Activated CD8-positive, alpha-beta memory T cell treated with anti-CD3 and anti-CD28 coated beads, Interleukin-2, amount 50 U/mL, for 48 hours (primary cell): ENCODE results near the gene SSR1.
"Not testable (repeated sequence)": the region's sequence is repeated elsewhere in the genome, so short reads cannot be mapped to it uniquely, and the experiment has no call there.

ENCODE experiments used
- DNase-seq: peaks from one replicate; pipeline ENCODE4 v3.0.0-alpha.2; 2020

The SSR1 gene

DNA sequence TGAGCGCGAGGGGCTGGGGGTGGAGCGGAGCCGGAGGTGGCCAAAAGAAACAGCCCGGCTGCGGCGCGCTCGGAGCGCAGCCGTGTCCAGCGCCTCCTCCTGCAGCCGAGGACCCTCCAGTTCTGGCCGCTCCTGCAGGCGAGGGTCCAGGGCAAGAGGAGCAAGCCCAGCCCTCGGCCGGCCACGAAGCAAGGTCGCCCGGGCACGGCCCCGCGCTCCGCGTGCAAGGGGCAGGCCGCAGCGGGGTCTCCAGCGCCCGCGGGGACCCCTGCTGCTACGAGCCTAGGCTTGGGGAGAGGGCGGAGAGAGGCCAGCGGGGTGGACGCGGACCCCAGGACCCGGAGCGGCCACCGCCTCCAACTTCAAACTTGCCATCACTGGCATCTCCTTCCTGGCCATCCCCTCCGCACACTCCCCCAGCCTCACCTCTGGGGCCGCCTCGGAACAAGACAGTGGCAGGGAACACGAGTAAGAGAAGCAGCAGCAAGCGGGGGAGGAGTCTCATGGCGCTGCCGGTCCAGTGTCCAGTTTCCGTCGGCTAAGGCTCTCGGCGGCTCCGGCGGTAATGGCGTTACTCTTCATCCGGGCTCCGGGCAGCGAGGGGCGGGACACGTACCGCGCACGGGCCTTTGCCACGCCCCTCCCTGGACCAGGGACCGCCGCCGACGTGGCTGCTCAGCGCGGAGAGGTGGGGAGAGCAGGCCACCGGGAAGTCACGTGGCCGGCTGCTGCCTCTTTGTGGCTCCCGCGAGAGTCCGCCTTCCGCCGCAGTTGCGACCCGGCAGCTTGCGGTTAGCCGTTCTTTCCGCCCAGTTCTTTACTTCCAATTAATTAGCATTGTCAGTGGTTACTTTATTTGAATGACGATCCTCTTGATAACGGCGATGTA, at the start of gene SSR1:
SSR1 (minus strand) TSS at position 584 of the 889 bp plus-strand sequence; CDS start at position 505, 79 bp downstream.
- peak; percentile 96 for DNase-seq

DNA sequence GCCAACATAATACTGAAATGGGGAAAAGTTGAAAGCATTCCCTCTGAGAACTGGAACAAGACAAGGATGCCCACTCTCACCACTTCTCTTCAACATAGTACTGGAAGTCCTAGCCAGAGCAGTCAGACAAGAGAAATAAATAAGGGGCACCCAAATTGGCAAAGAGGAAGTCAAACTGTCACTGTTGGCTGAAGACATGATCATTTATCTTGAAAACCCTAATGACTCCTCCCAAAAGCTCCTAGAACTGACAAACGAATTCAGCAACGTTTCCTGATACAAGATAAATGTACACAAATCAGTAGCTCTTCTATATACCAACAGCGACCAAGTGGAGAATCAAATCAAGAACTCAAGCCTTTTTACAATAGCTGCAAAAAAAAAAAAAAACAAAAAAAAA, 38.9 kb upstream of the SSR1 start:
- not testable (repeated sequence) for DNase-seq

DNA sequence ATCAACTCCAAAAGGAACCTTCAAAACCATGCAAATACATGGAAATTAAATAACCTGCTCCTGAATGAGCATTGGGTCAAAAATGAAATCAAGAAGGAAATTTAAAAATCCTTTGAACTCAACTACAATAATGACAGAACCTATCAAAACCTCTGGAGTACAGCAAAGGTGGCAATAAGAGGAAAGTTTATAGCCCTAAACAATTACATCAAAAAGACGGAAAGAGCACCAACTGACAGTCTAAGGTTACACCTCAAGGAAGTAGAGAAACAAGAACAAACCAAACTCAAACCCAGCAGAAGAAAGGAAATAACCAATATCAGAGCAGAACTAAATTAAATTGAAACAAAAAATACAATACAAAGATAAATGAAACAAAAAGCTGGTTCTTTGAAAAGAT, 37.6 kb upstream of the SSR1 start:
- DNase-seq = not testable (repeated sequence)

GRCh38 chr6:7347551-7347997, 34.6 kb upstream of the SSR1 start:
- DNase-seq = not testable (repeated sequence)

DNA sequence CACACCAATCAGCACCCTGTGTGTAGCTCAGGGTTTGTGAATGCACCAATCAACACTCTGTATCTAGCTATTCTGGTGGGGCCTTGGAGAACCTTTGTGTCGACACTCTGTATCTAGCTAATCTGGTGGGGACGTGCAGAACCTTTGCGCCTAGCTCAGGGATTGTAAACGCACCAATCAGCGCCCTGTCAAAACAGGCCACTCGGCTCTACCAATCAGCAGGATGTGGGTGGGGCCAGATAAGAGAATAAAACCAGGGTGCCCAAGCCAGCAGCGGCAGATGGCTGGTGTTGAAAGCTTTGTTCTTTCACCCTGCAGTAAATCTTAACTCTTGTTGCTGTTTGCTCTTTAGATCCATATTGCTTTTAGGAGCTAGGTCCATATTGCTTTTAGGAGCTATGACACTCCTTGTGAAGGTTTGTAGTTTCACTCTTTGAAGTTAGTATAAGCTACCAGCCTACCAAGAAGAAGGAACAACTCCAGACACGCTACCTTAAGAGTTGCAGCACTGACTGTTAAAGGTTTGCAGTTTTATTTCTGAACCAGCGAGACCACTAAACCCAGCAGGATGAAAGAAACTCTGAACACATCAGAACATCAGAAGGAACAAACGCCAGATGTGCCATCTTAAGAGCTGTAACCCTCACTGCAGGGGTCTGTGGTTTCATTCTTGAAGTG, 31.9 kb upstream of the SSR1 start:
- DNase-seq = not testable (repeated sequence)

GRCh38 chr6:7343546-7344475, 30.8 kb upstream of the SSR1 start:
- DNase-seq = no peak

DNA sequence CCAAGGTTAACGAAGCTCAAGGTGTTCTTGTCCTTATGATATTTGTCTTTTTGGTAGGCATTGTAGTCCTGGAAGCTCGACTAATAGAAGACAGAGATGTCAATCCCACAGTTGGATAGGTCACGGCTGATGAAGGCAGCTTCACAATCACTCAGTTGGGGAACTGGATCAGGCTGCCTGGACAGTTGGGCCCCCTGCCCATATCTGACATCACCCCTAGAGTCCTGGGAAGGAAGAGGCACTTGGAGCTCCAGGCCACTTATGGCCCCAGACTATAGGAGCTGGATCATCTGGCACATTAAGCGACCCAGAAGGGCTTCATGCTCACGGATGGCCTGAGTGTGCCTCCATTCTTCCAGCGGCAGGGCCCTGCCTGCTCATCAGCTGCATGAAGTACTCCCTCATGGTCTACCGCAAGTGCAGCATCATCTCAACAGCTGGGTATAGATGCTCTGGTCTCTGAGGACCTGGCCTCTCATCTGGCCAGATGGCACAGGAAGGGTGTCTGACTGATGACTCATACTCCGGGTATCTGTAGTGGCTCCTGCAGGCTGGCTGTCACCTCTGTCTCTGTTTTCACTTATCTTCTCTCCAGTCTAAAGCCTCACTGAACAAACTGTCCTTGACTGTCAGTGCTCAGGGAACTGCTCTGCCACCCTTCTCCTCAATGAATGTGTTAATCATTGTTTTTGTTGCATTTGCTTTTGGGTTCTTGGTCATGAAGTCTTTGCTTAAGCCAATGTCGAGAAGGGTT, 29.2 kb upstream of the SSR1 start:
- no peak for DNase-seq

GRCh38 chr6:7341271-7341670, 28.3 kb upstream of the SSR1 start:
- no peak for DNase-seq

GRCh38 chr6:7339007-7339732, 26.2 kb upstream of the SSR1 start:
- not testable (repeated sequence) for DNase-seq

DNA sequence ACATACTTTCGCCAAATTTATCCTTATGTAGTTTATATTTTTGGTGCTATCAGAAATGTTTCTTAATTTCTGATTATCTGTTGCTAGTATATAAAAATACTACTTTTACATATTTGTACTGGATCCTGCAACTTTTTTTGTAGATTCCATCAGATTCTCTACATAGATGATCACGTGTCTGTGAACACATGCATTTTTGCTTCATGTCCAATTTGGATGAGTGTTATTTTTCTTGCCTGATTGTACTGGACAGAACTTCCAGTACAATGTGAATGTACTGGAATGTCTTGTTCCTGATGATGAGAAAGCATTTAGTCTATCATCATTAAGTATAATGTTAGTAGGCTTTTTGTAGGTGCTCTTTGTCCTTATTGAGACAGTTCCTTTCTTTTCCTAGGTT, 25.0 kb upstream of the SSR1 start:
- DNase-seq = no peak

DNA sequence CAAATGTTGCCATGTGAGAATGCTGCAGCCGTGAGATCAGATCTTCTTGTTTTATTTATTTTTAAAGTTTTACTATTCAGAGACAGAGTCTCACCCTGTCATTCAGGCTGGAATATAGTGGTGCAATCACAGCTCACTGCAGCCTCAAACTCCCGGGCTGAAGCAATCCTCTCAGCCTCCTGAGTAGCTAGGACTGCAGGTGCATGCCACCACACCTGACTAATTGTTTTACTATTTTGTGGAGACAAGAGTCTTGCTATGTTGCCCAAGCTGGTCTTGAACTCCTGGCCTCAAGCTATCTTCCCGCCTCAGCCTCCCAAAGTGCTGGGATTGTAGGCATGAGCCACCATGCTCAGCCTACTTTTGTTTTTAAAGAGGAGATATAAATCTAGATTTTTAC, 22.5 kb upstream of the SSR1 start:
- no peak for DNase-seq

DNA sequence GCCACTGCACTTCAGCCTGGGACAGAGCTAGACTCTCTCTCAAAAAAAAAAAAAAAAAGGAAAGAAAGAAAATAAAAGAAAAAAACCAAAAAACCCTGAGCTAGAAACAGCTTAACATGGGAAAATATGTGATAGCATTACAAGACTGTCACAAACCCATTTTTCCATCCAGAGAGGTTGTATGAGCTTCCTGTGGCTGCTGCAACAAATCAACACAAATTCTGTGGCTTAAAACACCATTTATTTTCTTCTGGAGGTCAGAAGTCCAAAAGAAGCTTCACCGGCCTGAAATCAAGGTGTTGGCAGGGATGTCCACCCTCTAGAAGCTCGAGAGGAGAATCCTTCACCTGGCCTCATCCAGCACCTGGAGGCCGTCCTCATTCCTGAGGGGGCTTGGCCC, 21.7 kb upstream of the SSR1 start:
- DNase-seq = no peak

DNA sequence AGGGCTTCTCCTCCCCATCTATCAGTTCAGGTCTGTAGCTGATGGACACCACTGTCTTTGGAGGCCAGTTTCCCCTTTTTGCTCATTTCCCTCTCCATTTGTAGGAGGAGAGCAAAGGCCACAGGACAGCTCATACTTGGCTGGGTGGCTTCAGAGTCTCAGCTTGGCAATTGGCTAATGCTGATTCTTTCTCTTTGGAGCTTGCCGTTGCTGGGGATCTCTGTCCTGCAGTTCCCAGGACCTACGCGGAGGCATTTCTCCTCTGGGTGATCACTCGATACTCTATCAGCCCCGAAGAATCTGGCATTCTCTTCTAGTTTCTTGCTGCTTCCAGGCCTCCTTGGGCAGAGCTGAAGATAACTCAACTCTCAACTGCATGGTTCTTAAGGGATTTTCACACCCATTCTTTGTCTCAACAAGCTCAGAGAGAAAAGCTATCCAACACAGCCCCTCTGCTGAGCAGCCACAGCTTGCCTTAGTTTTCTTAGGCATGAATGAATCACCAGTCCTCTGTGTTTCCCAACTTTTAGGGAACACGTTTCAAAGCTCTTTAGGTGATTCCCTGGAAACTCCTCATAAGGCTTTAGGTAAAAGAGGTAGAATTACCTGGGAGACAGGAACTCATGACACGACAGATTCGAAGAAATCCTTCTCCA, 19.2 kb upstream of the SSR1 start:
- no peak for DNase-seq

DNA sequence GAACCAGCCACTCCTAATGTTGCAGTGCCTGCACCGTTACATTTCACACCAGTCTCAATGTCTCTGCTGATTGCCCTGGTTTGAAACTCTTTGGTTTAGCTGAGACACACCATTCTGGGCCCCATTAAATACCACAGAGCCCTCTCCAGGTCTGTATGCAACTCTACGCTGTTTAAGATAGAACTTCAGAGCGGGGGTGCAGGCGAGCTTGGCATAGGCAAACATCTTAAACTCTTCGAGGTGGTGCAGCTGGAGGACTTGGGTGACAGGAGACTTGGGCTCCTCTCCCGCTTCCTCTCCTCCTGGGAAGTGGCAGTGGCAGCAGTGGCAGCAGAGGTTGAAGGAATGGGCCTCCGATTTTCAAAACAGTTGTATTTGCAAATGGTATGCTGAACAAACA, 18.5 kb upstream of the SSR1 start:
- DNase-seq = no peak

DNA sequence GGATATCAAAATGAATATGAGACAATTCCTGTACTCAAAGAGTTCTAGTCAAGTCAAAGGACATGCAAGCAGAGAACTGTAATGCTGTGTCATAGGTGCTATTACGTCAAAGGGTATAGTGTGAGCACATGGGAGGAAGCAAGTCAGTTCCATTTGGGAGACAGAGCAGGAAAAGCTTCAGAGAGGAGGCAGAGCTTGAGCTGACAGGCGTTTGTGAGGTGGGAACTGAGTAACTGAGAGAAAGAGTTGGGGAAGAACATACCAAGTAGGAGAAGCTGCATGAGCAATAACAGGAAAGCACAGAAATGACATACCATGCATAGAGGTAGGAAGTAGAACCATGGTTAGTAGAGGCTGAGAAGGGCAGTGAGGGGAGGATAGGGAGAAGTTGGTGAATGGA, 15.2 kb upstream of the SSR1 start:
- DNase-seq = no peak

DNA sequence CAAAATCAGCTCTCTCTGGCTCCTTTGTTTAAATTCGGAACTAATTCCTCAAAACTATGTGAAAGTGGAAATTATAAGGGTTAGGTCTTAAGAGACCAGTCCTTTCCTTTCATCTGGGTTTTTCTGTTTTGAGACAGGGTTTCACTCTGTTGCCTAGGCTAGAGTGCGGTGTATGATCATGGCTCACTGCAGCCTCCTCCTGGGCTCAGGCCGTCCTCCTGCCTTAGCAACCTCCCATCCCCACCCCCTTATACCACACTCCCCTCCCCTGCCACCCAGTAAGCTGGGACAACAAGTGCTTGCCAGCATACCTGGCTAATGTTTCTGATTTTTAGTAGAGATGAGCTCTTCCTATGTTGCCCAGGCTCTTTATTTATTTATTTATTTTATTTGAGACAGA, 12.8 kb upstream of the SSR1 start:
- no peak for DNase-seq

- DNase-seq = no peak
These were observed 11.5 kb upstream of the SSR1 start for GRCh38 chr6:7324520-7324919.

DNA sequence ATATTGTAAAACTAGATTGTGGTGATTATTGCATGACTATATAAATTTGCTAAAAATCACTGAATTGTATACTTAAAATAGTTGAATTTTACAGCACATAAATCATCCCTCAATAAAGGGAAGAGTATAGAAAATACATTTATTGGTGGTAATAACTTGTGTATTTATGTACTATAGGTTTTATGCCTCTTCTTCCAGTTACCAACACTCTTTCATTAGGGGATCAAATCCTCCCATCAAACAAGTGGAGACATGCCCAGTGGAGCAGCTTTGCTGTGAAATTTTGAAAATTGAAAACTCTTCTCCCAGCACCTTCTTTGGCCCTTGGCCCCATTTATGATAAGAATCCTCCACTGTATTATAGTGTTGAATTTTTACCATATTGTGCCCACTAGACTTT, 10.1 kb upstream of the SSR1 start:
- no peak for DNase-seq

DNA sequence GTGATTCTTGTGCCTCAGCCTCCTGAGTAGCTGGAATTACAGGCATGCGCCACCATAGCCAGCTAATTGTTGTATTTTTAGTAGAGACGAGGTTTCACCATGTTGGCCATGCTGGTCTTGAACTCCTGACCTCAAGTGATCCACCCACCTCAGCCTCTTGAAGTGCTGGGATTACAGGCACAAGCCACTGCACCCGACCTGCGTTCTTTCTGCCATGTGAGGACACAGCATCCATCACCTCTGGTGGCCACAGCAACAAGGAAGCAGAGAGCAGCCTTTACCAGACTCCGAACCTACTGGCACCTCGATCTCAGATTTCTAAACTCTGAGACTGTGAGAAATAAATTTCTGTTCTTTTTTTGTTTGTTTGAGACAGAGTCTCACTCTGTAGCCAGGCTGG, 8.9 kb upstream of the SSR1 start:
- DNase-seq = not testable (repeated sequence)

DNA sequence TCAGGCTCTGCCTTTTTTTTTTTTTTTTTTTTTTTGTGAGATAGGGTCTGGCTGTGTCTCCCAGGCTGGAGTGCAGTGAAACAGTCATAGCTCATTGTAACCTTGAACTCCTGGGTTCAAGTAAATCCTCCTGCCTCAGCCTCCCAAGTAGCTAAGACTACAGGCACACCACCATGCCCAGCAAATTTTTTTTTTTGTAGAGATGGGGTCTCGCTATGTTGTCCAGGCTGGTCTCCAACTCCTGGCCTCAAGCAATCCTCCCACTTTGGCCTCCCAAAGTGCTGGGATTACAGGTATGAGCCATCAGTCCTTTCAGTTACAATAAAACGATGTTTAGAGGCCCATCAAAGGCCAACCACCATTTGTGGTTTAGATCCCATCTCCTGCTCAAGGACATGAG, 6.4 kb upstream of the SSR1 start:
- DNase-seq = not testable (repeated sequence)

- DNase-seq = no peak
These were observed 4.5 kb upstream of the SSR1 start for GRCh38 chr6:7317538-7317937.
